ENCODE measurements around the gene PLAAT3. TPM values are rescaled to one million over a fixed set of nuclear protein-coding genes. Genes with fewer than 3 reads are reported as not detected.
A peak's percentile ranks its signal among the peaks of the same experiment; 100 is the strongest.

The PLAAT3 gene
- total and polyA plus RNA-seq, 11 donors, result 74.9 to 191 (median 126) TPM

DNA sequence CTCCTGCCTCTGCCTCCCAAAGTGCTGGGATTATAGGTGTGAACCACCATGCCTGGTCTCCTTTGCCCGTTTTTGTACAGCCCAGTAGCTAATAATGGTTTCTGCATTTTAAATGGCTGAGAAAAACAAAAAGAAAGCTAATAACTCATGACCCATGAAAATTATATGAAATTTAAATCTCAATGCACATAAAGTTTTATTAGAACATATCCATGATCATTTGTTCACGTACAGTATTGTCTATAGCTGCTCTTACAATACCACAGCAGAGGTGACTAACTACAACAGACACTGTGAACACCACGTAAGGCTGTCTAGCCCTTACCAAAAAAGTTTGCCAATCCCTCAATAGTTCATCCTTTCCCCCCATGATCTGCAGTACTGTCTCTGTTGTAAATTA is 44.7 kb downstream of the PLAAT3 start:
- TF ChIP-seq, protein P1, sequence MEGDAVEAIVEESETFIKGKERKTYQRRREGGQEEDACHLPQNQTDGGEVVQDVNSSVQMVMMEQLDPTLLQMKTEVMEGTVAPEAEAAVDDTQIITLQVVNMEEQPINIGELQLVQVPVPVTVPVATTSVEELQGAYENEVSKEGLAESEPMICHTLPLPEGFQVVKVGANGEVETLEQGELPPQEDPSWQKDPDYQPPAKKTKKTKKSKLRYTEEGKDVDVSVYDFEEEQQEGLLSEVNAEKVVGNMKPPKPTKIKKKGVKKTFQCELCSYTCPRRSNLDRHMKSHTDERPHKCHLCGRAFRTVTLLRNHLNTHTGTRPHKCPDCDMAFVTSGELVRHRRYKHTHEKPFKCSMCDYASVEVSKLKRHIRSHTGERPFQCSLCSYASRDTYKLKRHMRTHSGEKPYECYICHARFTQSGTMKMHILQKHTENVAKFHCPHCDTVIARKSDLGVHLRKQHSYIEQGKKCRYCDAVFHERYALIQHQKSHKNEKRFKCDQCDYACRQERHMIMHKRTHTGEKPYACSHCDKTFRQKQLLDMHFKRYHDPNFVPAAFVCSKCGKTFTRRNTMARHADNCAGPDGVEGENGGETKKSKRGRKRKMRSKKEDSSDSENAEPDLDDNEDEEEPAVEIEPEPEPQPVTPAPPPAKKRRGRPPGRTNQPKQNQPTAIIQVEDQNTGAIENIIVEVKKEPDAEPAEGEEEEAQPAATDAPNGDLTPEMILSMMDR (IDR thresholded peaks at IDR 0.05), result no peak
- TF ChIP-seq POLR2A (IDR thresholded peaks at IDR 0.05), result no peak
- H3K27ac ChIP-seq, result no peak overlapping the region
- 89 to 93% (median 93%) methylated on average over 3 of the region's 3 CpGs for WGBS, 4 donors
- no peaks in the 10 kb centered on the region for H3K27me3 ChIP-seq
- DNase-seq (no peak), ATAC-seq (no peak)
- no peak overlapping the region for H3K4me3 ChIP-seq
- intact Hi-C loops (cut with DNase I), result no loop called here
- peaks cover 0 to 8% (median 0%) of the 10 kb centered on the region in 9 donors for H3K36me3 ChIP-seq
- peaks cover 0 to 32% (median 15%) of the 10 kb centered on the region in 12 donors for H3K4me1 ChIP-seq
- no peaks in the 10 kb centered on the region for H3K9me3 ChIP-seq

DNA sequence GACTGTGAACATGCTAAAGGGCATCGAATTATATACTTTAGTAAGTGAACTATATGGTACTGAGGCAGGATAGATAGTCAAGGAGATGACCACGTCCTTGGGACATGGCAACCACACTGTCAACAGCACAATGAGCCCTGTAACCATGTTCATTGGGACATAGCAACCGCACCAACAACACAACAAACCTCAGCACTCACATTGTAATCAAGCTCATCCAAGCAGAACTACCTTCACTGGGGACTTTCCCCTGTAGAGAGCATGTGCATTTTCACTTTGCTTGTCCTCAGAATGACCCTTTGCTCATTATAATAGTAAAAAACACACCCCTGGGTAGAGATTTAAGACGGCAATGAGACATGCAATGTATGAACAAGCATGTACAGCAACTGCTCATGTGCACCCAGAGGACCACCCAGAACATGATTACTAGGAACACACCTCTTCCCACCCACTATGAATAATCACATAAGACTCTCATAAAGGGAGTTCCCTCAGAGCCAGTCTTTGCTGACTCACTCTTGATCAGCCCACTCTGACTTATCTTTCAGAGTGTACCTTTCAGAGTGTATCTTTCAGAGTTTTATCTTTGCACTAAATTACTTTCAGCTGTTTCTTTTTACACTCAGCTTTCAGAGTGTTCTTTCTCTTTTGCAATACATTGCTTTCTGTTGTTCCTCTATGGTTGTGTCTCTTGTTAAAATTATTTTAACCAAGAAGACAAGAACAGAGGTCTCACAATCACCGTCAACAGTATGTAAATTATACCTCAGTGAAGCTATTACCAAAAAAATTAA is 47.0 kb downstream of the PLAAT3 start:
- intact Hi-C loops (cut with DNase I), result no loop called here
- WGBS, 4 donors, result 21 to 28% (median 26%) methylated on average over 5 of the region's 5 CpGs
- no peaks in the 10 kb centered on the region for H3K9me3 ChIP-seq
- H3K27me3 ChIP-seq, result no peaks in the 10 kb centered on the region
- peak overlapping the region in 2 of 12 donors; percentile 1 to 7 for H3K4me3 ChIP-seq
- peak; percentile 87 to 96 (median 94) for ATAC-seq
- TF ChIP-seq, protein P1 (IDR thresholded peaks at IDR 0.05), result no peak
- TF ChIP-seq POLR2A (IDR thresholded peaks at IDR 0.05), result peak in 1 of 2 donors; percentile 17
- no peaks in the 10 kb centered on the region for H3K36me3 ChIP-seq
- H3K27ac ChIP-seq, result peak overlapping the region in 11 of 12 donors; percentile 18 to 71 (median 51)
- DNase-seq, result peak in 3 of 5 donors; percentile 41 to 62 (median 46)
- peaks cover 0 to 19% (median 7%) of the 10 kb centered on the region in 12 donors for H3K4me1 ChIP-seq

DNA sequence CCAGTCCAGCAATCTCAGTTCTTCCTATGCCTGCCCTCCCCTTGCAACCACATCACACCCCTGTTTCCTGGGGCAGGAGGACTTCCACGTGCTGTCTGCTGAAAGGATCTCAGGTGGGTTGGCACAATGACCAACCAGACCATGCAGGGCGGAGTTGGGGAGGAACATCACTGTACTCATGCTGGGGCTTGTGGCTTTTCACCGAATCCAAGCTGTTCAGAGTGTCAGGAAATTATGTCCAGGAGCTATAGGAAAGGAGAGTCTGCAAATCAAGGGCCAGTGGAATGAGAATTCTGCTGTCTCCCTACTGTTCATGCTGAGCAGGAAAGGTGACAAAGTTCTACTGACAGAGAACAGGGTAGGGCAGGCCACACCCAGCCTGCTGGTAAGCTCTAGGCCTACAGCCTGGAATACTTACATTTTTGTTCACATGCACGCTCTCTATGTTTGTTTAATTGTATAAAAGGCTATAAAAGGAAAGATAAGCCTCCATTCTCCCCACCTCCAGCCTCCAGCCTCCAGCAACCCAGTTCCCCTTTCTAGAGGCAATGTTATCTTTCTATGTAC is 49.4 kb downstream of the PLAAT3 start:
- H3K4me3 ChIP-seq, result no peak overlapping the region
- H3K9me3 ChIP-seq, result no peaks in the 10 kb centered on the region
- WGBS, 4 donors, result 74 to 87% (median 83%) methylated on average over 4 of the region's 4 CpGs
- no peak for TF ChIP-seq POLR2A (IDR thresholded peaks at IDR 0.05)
- TF ChIP-seq, protein P1 (IDR thresholded peaks at IDR 0.05), result no peak
- no peaks in the 10 kb centered on the region for H3K36me3 ChIP-seq
- no peak overlapping the region for H3K27ac ChIP-seq
- intact Hi-C loops (cut with DNase I), result no loop called here
- ATAC-seq (no peak), DNase-seq (no peak)
- peaks cover 0 to 31% (median 8%) of the 10 kb centered on the region in 12 donors for H3K4me1 ChIP-seq
- H3K27me3 ChIP-seq, result no peaks in the 10 kb centered on the region

DNA sequence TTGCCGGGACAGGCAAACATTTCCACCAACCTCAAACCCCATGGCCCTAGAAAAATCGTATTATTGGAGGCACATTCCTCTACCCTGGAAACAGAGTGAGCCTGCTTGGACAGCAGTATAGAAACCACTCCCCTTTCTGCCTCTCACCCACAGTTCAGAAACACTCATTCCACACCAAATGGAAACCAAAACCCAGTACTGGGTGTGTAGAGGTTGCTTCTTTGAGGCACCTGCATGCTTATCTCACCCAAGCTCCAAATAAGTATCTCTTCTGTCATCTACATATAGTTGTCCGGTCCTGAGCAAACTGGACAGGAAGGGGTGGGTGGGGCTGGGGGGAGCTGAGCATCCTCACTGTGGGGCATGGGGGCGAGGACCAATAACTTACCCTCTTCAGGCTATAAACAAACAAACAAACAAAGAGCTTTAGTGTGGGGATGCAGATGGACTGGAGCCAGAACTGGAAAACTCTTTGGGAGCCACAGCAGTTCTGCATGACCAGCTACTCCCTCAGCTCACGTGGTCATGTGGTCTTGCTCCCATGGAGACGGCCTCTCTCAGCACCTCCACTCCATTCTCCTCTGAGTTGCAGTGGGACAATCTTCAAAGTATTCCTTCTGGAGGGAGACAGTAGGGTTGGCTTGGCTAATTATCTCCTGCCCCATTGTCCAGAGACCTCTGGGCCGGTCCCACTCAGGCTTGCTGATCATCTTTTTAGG is 50.0 kb downstream of the PLAAT3 start:
- Histone ChIP-seq H3K27me3 (no peaks in the 10 kb centered on the region), H3K4me3 (no peak overlapping the region), H3K9me3 (no peaks in the 10 kb centered on the region), H3K27ac (no peak overlapping the region), H3K36me3 (no peaks in the 10 kb centered on the region), H3K4me1 (peaks cover 0 to 31% (median 8%) of the 10 kb centered on the region in 12 donors)
- TF ChIP-seq, protein P1 (IDR thresholded peaks at IDR 0.05), result no peak
- no peak for TF ChIP-seq POLR2A (IDR thresholded peaks at IDR 0.05)
- 79 to 88% (median 83%) methylated on average over 7 of the region's 7 CpGs for WGBS, 4 donors
- ATAC-seq (no peak), DNase-seq (no peak)
- intact Hi-C loops (cut with DNase I), result no loop called here

Data from heart left ventricle (tissue), 16 donors.